Esophagus squamous epithelium (tissue), 4 donors: ENCODE measurements around the gene MSL1.

Experiments
- CTCF ChIP-seq, 6 experiments: fragments of 450-650 bp in 4 of 6; fragments of 200-600 bp in 2 of 6; sonication (generic) in 2 of 6; IDR thresholded peaks; one replicate each; pipeline ENCODE4 v1.5.1; 2016 to 2019; ENCODE audit warnings: antibody characterized with exemption in 6 of 6, mild to moderate bottlenecking in 4 of 6, moderate library complexity in 4 of 6
- POLR2A ChIP-seq, 4 donors: fragments of 450-650 bp; IDR thresholded peaks; one replicate each; pipeline ENCODE4 v1.6.1; 2017; ENCODE audit warnings: antibody characterized with exemption in 4 of 4, mild to moderate bottlenecking in 4 of 4, moderate library complexity in 3 of 4

DNA sequence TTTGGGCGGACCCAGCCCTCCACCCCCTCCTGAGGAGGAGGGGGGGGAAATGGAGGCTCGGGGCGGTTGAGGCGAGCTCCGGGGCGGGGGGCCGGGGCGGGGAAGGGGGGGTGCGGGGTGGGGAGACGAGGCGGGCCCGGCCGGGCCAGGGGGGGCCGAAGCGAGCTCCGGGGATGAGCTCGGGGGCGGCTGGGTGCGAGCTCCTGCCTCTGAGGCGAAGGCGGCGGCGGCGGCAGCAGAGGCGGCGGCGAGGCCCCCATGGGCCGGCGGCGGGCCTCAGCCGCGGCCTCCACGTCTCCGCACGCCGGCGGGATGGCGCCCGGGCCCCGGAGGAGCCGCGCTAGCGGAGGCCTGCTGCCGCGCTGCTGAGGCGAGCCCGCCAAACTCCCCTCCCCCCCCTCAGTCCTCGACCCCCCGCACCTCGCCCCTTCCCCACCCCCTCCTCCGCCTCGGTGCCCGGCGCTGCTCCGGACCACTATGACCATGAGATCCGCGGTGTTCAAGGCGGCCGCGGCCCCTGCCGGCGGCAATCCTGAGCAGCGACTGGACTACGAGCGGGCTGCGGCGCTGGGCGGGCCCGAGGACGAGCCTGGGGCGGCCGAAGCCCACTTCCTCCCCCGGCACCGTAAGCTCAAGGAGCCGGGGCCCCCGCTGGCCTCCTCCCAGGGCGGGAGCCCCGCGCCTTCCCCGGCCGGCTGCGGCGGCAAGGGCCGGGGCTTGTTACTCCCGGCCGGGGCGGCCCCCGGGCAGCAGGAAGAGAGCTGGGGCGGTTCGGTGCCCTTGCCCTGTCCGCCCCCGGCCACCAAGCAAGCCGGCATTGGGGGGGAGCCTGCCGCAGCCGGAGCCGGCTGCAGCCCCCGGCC, 596 bp downstream of the MSL1 start:
- TF ChIP-seq CTCF (IDR thresholded peaks at IDR 0.05) (no peak), POLR2A (IDR thresholded peaks at IDR 0.05) (no peak)
